GM21786 (cell line): ENCODE measurements around the gene AOC1.

Experiments
- ATAC-seq: cut with Tn5 transposase; IDR thresholded peaks from one replicate; pipeline ENCODE4 v1.9.1; 2021; ENCODE audit not compliant: unreplicated experiment

Gene AOC1

DNA sequence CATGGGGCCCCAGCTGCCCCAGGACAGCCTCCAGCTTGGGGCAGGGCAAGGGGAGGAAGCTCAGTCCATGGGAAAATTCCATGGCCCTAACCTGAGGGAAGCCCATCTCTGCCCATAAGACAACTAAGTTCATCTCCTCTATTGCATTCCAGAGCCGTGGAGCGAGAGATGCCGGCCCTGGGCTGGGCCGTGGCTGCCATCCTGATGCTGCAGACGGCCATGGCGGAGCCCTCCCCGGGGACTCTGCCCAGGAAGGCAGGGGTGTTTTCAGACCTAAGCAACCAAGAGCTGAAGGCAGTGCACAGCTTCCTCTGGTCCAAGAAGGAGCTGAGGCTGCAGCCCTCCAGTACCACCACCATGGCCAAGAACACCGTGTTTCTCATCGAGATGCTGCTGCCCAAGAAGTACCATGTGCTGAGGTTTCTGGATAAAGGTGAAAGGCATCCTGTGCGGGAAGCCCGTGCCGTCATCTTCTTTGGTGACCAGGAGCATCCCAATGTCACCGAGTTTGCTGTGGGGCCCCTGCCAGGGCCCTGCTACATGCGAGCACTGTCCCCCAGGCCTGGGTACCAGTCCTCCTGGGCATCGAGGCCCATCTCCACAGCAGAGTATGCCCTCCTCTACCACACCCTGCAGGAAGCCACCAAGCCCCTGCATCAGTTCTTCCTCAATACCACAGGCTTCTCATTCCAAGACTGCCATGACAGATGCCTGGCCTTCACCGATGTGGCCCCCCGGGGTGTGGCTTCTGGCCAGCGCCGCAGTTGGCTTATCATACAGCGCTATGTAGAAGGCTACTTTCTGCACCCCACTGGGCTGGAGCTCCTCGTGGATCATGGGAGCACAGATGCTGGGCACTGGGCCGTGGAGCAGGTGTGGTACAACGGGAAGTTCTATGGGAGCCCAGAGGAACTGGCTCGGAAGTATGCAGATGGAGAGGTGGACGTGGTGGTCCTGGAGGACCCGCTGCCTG is 4.3 kb downstream of the AOC1 start:
- ATAC-seq = no peak

DNA sequence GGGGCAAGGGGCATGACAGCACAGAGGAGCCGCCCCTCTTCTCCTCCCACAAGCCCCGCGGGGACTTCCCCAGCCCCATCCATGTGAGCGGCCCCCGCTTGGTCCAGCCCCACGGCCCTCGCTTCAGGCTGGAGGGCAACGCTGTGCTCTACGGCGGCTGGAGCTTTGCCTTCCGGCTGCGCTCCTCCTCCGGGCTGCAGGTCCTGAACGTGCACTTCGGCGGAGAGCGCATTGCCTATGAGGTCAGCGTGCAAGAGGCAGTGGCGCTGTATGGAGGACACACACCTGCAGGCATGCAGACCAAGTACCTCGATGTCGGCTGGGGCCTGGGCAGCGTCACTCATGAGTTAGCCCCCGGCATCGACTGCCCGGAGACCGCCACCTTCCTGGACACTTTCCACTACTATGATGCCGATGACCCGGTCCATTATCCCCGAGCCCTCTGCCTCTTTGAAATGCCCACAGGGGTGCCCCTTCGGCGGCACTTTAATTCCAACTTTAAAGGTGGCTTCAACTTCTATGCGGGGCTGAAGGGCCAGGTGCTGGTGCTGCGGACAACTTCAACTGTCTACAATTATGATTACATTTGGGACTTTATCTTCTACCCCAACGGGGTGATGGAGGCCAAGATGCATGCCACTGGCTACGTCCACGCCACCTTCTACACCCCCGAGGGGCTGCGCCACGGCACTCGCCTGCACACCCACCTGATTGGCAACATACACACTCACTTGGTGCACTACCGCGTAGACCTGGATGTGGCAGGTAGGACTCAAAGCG is 5.1 kb downstream of the AOC1 start:
- no peak for ATAC-seq

DNA sequence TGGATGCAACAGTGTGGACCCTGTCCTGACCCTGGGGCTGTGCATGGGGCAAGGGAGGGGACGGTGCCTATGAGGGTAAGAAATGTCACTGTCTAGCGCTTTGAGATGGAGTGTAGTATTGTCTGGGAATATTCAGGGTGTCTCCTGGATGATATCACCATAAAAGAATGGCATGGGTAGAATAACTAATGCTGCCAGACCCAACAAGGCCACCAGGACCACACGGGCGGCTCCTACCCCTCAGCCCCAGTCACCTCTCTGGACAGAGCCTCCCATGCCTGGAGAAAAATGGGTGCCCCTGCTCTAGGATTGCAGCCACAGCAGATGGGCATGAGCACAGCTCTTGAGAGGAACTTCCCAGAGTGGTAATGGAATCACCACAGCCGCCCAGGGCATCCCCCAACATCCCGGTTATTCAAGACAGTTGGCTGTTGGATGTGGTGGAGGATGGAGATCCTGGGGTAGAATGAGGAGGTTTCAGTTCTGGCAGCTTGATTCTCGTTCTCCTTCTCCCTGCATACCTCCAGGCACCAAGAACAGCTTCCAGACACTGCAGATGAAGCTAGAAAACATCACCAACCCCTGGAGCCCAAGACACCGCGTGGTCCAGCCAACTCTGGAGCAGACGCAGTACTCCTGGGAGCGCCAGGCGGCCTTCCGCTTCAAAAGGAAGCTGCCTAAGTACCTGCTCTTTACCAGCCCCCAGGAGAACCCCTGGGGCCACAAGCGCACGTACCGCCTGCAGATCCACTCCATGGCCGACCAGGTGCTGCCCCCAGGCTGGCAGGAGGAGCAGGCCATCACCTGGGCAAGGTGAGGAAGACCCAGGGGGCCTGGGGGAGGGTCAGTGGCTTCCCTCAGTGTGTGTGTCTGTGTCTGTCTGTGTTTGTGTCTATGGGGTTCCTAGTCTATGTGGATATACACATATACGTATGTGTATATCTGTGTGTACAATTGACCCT is 6.2 kb downstream of the AOC1 start:
- ATAC-seq = no peak

DNA sequence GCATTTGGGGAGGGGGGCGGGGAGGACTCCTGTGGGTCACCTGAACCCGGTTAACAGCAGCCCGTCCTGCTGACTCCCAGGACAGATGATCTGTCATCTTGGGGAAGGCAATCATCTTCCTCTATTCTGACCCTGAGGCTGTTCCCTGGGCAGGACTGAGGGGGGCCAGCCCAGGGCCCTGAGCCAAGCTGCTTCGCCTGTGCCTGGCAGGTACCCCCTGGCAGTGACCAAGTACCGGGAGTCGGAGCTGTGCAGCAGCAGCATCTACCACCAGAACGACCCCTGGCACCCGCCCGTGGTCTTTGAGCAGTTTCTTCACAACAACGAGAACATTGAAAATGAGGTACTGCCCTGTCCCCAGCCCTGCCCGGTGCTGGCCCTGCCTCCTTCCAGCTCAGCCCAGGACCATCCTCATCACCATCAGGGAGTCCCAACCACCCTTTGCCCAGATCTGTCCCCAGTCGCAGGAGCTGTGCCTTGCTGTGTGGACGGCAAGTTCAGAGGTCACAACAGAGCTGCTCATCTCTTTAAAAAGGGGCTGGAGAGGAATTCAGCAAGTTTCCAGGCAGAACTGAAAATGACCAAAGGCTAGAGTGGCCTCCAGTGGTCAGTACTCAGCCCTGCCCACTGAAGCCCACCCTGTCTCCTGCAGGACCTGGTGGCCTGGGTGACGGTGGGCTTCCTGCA is 8.1 kb downstream of the AOC1 start:
- ATAC-seq = no peak

DNA sequence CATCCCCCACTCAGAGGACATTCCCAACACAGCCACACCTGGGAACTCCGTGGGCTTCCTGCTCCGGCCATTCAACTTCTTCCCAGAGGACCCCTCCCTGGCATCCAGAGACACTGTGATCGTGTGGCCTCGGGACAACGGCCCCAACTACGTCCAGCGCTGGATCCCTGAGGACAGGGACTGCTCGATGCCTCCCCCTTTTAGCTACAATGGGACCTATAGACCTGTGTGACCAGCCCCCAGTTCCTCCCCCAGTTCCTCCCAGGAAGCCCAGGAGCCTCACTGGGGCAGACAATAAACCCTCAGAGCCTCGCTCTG is 8.6 kb downstream of the AOC1 start:
- no peak for ATAC-seq

DNA sequence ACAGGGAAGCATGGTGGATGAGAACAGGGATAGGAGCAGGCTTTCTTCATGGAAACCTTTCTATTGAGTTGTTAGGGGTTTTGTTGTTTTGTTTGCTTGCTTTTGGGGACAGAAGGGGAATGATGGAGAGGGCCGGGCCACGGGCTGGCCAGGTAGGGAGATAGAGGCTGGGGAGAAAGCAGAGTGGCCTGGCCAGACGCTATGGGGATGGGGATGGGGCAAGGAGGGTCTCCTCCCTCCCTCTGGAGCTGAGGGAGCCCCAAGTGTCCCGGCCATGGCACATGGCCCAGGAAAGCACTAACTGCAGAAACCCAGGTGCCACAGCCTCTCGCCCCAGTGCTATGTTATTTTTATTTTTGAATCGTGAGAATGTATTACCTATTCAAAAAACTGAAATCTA is 10.0 kb downstream of the AOC1 start:
- ATAC-seq = no peak

DNA sequence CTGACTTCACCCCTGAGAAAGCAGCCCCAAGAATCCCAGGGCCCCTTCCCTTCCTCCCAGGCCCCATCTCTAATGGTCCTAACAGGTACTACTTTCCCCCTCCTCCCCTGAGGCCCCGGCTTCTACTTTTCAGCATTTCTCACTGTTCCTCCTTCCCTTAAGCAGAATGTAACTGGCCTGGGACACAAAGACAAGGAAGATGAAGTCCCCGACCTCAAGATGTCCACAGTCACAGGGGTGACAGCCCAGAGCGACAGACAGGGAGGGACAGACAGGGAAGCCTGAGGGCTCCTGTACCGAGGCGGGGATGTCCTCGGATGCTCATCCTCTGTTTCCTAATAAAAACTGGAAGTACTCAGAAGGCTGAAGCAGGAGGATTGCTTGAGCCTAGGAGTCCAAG is 11.6 kb downstream of the AOC1 start:
- no peak for ATAC-seq

DNA sequence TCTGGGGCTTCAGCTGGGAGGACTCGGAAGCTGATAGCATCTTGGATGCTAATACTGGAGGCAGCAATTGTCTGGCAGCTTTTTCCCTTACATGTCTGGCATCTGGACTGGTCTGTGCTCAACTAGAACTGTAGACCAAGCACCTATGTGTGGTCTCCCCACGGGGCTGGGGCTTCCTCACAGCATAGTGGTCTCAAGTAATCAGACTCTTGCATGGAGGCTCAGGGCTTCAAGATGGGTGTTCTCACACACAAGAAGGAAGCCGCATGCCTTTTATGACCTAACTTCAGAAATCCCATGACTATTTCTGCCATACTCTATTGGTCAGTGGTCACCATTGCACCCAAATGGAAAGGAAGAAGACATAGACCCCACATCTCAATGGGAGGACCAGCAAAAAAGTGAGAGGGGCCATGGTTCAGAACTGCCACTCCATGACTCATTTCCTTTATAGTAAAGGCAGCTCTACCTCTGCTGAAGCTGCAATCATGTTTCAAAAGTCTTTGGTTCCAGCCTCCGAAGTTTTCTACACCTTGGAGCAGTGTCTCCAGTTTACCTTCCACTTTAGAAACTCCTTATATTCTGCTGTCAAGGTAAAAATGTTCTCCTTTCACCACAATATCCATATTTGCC is 14.7 kb downstream of the AOC1 start:
- no peak for ATAC-seq

DNA sequence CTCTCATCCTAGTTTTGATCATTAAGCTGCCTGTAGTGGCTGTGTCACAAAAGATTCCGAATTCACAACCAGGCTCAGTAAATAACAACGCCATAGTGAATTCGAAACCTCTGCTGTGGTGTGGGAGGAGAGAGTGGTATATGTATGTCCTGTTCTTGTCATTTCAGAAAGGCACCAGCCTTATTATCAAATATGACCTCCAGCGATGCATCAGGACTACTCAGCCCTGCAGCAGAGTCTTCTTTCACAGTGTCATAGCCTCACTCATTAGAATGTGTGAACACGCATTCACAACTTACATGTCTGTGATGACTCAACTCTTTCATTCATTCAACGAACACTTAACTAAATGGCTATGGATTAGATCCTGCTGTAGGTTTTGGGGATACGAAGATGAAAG is 15.3 kb downstream of the AOC1 start:
- ATAC-seq = no peak

DNA sequence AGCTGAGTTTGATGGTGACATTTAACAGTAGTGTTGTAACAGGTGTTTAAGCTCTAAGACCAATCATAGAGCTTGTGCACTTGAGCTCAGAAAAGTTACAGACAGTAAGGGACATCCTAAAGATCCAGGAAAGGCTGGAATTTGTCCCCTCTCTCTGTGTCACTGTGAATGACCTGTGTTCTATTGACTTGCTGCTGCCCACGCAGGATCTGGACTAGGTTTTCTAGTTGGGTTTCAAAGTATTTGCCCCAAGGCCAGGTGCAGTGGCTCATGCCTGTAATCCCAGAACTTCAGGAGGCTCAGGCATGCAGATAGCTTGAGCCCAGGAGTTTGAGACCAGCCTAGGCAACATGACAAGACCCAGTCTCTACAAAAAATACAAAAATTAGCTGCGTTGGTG is 17.1 kb downstream of the AOC1 start:
- no peak for ATAC-seq

DNA sequence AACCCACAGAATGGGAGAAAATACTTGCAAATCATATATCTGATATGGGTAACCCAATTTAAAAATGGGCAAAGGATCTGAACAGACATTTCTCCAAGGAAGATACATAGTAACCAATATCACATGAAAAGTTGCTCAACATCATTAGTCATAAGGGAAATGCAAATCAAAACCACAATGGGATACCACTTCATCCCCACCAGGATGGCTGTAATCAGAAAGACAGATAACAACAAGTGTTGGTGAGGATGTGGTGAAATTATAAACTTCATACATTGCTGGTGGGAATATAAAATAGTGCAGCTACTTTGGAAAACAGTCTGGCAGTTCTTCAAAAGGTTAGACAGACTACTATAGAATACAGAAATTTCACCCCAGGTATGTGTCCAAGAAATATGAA is 19.3 kb downstream of the AOC1 start:
- ATAC-seq = no peak

DNA sequence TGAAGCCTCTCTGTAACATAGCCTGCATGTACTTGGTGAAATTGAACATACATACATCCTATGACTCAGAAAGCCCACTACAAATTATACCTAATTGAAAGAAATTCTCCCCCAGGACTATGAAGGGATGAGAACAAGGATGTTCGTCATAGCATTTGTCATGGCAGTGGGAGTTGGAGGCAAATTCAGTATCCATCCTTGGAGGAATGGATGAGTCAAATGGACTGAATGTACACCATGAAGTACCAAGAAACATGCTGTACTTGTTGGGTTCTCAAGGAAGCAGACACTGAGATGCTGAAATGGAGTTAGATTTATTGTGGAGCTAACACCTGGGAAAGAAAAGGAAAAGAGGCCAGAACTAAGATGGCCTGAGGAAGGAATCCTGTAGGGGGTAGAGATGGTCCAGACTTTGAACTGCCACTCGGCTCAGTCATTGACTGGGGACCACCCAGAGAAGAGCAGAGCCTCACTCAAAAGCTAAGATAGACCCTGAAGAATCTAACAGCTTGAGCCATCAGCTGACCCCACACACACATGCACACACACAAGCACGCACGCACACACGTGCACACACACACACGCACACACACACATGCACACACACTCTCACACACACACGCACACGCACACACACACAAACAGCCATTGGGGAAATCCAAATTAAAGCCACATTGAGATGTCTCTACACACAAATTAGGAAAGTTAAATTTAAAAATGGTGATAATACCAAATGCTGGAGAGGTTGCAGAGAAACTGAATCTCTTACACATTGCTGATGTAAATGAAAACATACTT is 22.3 kb downstream of the AOC1 start:
- ATAC-seq = no peak

DNA sequence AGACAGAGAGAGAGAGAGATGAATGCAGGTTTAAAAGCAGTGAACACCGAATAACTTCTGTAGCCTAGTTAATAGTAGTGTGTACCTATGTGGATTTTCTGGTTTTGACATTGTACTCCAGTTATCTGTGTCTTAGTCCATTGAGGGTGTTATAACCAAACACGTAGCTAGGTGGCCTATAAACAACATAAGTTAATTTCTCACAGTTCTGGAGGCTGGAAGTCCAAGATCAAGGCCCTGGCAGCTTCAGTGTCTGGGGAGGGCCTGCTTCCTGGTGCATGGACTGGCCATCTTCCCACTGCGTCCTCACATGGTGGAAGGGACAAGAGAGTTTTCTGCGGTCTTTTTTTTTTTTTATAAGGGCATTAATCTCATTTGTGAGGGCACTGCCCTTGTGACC is 23.5 kb downstream of the AOC1 start:
- ATAC-seq = no peak

DNA sequence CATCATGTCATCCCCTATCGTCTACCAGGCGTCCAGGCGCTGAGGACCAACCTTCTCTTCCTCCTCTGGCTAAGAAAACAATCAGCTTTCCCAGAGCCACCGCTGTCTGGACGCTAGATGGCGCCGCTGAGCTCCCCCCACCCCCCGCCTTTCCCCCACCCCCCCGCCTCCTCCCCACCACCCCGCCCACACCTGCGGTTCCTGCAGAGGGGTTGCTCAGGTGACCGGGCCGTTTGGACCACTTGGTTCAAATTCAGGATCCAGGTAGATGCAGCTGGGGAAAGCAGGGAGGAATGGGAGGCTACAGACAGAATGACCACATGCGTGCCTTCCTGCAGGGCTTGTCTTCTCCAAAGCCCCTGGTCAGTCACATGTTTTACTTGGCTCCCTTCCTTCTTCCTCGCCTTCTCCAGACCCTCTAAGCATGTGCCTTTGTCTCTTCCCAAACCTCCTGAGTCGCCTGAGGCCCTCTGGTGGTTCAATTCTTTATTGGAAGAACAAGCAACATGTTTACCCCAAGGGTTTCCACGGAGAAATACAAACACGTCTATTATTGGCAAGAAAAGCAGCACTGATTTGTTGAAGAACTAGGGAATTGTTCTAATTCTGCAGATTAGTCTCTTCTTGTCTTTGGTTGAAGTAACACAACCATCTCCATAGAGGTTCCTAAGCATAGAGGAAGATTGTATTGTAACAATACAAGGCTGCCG is 24.7 kb downstream of the AOC1 start:
- no peak for ATAC-seq

DNA sequence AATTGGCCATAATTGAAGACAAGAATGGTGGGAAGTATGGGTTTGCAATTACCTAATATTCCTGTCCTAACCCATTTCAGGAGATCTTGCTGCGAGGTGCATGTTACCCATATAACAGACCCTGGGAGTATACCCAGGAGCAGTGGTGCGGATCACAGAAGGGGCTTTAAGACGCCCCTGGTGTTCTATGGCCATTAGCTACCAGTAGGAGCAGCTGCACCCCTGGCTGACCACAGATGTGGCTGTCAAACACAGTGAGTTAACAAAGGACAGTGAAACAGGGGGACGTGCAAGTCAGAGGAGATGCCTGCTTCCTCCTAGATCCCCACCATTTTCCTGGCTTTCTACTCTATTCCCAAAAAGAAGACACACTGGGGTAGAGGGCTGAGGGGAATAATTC is 25.2 kb downstream of the AOC1 start:
- no peak for ATAC-seq

DNA sequence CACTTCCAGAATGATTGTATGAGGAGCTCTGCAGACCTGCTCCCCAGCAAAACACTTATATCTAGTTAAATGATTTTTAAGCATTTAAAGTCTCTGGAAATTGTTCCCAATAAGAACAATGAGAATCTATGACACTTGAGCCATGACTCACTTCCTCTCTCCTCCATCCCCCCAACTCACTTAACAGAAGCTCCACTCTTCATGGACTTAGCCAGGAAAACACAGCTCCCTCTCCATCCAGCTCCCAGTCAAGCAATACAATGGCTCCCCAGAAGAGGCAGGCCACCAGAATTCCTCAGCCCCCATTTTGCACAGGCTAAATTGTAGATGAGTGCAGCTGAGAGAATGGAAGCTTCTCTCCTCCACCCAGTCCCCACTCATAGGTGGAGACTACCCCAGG is 27.0 kb downstream of the AOC1 start:
- ATAC-seq = no peak

DNA sequence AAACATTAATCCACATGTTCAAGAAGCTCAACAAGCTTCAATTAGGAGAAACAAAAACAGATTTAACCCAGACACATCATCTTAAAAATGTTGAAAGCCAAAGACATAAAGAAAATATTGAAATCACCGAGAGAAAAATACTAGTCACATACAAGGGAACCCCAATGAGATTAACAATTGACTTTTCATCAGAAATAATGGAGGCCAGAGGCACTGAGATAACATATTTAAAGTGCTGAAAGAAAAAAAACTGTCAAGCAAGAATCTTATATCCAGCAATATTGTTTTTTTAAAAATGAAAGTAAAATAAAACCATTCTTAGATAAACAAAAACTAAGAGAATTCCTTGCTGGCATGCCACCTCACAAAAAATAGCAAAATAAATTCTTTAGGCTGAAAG is 28.9 kb downstream of the AOC1 start:
- ATAC-seq = no peak

DNA sequence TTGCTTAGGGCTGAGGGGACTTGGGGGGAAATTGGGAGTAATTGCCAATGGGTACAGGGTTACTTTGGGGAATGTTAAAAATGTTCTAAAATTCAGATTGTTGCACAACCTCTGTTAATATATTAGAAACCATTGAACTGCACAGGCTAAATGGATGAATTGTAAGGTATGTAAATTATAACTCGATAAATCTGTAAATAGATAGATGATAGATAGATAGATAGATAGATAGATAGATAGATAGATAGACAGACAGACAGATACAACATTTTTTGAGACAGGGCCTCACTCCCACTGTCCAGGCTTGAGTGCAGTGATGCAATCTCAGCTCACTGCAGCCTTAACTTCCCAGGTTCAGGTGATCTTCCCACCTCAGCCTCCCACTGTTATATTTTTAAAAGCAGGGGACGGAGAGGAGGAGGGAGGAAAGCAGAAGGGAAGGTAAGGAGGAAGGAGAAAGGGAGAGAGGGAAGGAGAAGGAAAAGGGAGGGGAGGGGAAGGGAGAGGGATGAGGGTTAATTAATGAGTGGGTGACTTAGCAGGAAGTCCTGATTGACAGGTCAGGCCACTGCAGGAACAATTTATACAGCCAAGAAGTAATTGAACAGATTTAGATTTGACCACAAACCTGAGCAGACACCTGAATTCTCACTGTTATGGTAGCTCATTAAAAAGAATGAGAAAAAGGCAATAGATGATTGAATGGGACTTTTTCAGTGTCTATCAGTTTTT is 38.7 kb downstream of the AOC1 start:
- ATAC-seq = no peak
